Hepatocyte (in vitro differentiated cells): ENCODE results near the gene LCMT1. TPM values are rescaled to one million over a fixed set of nuclear protein-coding genes. Genes with fewer than 3 reads are reported as not detected.

Experiments used
- DNase-seq: peaks from one replicate; pipeline ENCODE4 v3.0.0-alpha.2; 2016; ENCODE audit warnings: low spot score
- H2AFZ ChIP-seq: fragments of 200-600 bp; sonication (generic); 2 replicates; pipeline ENCODE4 v1.6.0; 2016; ENCODE audit warnings: antibody characterized with exemption, mild to moderate bottlenecking
- H3K27ac ChIP-seq: fragments of 200-600 bp; sonication (generic); 2 replicates; pipeline ENCODE4 v1.5.1; 2016; ENCODE audit warnings: mild to moderate bottlenecking
- H3K27me3 ChIP-seq: fragments of 200-600 bp; sonication (generic); 2 replicates; pipeline ENCODE4 v1.6.1; 2016
- H3K36me3 ChIP-seq: fragments of 200-600 bp; sonication (generic); replicated peaks from 2 replicates; pipeline ENCODE4 v1.5.1; 2016; ENCODE audit warnings: low read depth; ENCODE audit not compliant: insufficient read depth
- H3K4me1 ChIP-seq: fragments of 200-600 bp; sonication (generic); 2 replicates; pipeline ENCODE4 v1.5.1; 2016; ENCODE audit warnings: mild to moderate bottlenecking, moderate library complexity; ENCODE audit not compliant: insufficient read depth
- H3K4me2 ChIP-seq: fragments of 200-600 bp; sonication (generic); 2 replicates; pipeline ENCODE4 v1.6.0; 2016
- H3K4me3 ChIP-seq: fragments of 200-600 bp; sonication (generic); 2 replicates; pipeline ENCODE4 v1.5.1; 2016; ENCODE audit warnings: mild to moderate bottlenecking
- H3K79me2 ChIP-seq: fragments of 200-600 bp; sonication (generic); 2 replicates; pipeline ENCODE4 v1.6.0; 2017; ENCODE audit warnings: mild to moderate bottlenecking
- H3K9me2 ChIP-seq: fragments of 200-600 bp; sonication (generic); replicated peaks from 2 replicates; pipeline ENCODE4 v1.6.0; 2017; ENCODE audit warnings: mild to moderate bottlenecking; ENCODE audit not compliant: insufficient read depth
- H3K9me3 ChIP-seq: fragments of 200-600 bp; sonication (generic); 2 replicates; pipeline ENCODE4 v1.5.1; 2016; ENCODE audit warnings: low read depth, mild to moderate bottlenecking
- H4K20me1 ChIP-seq: fragments of 200-600 bp; sonication (generic); 2 replicates; pipeline ENCODE4 v1.6.0; 2016; ENCODE audit warnings: mild to moderate bottlenecking; ENCODE audit not compliant: insufficient read depth, poor library complexity, severe bottlenecking
- CTCF ChIP-seq: fragments of 200-600 bp; sonication (generic); IDR thresholded peaks from 2 replicates; pipeline ENCODE4 v1.5.1; 2016; ENCODE audit warnings: antibody characterized with exemption, mild to moderate bottlenecking; ENCODE audit not compliant: poor library complexity
- EZH2 ChIP-seq: fragments of 200-600 bp; sonication (generic); IDR thresholded peaks from 2 replicates; pipeline ENCODE4 v1.6.1; 2016; ENCODE audit warnings: antibody characterized with exemption, mild to moderate bottlenecking, borderline replicate concordance
- EZH2phosphoT487 ChIP-seq: fragments of 200-600 bp; sonication (generic); IDR thresholded peaks from one replicate; pipeline ENCODE4 v1.6.1; 2018; ENCODE audit warnings: antibody characterized with exemption, mild to moderate bottlenecking, low read depth, moderate library complexity; ENCODE audit not compliant: unreplicated experiment, severe bottlenecking
- WGBS: methylation state at CpG from one replicate; pipeline ENCODE4 v1.1.6; 2016; ENCODE audit warnings: low lambda C conversion rate; ENCODE audit errors: missing lambda C conversion rate; 5-methylcytosine and 5-hydroxymethylcytosine counted together
- polyA plus RNA-seq: library from polyadenylated mRNA; unstranded; fragments of >200 nt; fragmentation: Nextera tagmentation; extraction: Ambion mirVana; gene quantifications from 2 replicates; pipeline ENCODE4 v1.2.1, GENCODE V29; 2016
- total RNA-seq: library from RNA; depleted of rRNA; stranded (reverse); fragments of >200 nt; gene quantifications from 2 replicates; pipeline ENCODE4 v1.2.3, GENCODE V29; 2014

LCMT1 gene
- total and polyA plus RNA-seq, 2 experiments from 2014 or later: 33.0 to 47.7 TPM

DNA sequence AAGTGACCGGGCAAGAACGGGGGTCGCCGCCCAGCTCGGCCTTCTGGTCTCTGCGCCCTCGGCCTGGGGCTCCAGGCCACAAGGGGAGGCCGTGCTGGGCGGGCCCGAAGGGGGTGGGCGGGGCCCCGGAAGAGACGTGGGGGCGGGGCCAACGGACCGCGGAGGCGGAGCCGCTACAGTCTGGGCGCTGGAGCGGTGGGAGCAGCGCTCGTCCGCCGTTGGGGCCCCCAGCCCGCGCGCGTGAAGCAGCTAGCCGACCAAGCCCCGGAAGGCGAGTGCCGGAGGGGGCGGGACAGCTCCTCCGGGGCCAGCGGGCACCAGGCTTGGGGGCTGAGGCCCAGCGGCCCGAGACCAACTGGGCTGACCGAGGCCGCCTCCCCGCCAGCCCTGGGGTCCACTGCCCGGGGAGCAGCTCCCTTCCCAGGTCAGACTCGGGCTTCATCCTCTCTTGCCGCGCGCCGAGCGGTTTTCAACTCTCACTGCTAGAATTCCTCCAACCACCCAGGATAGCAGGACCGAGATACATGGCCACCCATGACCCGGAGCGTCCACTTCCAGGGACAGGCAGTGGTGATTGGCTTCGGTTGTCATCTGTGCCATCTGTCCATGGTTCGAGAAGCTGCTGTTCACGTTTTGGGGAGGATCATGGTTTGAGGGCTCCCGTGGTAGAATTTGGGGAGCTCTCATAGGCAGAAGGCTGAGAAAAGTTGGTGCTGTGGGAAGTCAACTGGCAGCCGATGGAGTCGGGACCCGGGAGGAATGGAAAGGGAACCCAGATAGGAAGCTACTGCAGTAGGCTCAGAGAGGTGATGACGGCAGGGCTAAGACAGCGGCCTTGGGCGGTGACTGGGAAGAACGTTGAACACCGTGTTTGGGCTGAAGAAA, 44.6 kb upstream of the LCMT1 start:
- H3K4me3 ChIP-seq: peak overlapping the region; percentile 38
- peak; percentile 90 for DNase-seq
- H3K79me2 ChIP-seq: no peaks in the 10 kb centered on the region
- H3K4me2 ChIP-seq: peak overlapping the region; percentile 87
- H3K36me3 ChIP-seq: no peaks in the 10 kb centered on the region
- peak overlapping the region; percentile 85 for H3K27ac ChIP-seq
- H3K27me3 ChIP-seq: peaks cover 19% of the 10 kb centered on the region
- no peak for TF ChIP-seq EZH2phosphoT487
- TF ChIP-seq CTCF: no peak
- no peak for TF ChIP-seq EZH2
- H3K9me3 ChIP-seq: no peaks in the 10 kb centered on the region
- H2AFZ ChIP-seq: peak overlapping the region; percentile 94
- no peaks in the 10 kb centered on the region for H3K4me1 ChIP-seq
- H4K20me1 ChIP-seq: no peaks in the 10 kb centered on the region
- 8% methylated on average over 43 of the region's 63 CpGs for WGBS
- no peaks in the 10 kb centered on the region for H3K9me2 ChIP-seq

DNA sequence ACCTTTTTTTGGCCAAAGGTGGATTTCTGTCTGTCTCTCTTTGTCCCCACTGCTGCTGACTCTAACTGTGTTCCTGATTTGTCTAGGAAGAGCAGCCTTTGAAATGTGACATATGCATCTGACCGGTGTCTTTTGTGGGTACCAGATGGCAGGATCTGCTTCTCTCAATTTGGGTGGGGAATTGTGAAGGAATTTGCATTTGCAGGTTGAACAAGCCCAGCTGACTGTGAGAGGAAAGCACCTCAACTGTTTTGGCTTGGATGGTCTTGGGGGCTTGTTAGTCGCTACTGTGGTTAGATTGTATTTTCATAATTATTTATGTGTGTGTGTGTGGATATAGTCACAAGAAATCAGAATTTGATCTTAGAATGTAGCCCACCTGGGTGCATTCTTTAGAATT, 37.7 kb upstream of the LCMT1 start:
- no peak for DNase-seq
- Histone ChIP-seq H4K20me1 (no peaks in the 10 kb centered on the region), H3K4me3 (no peak overlapping the region), H3K9me2 (no peaks in the 10 kb centered on the region), H3K79me2 (no peaks in the 10 kb centered on the region), H3K27ac (no peak overlapping the region), H2AFZ (no peak overlapping the region), H3K27me3 (peaks cover 24% of the 10 kb centered on the region), H3K4me2 (no peak overlapping the region), H3K4me1 (no peaks in the 10 kb centered on the region), H3K36me3 (no peaks in the 10 kb centered on the region), H3K9me3 (no peaks in the 10 kb centered on the region)
- 97% methylated on average over 2 of the region's 2 CpGs for WGBS
- TF ChIP-seq EZH2 (no peak), CTCF (no peak), EZH2phosphoT487 (no peak)

- DNase-seq: no peak
- Histone ChIP-seq H3K9me2 (no peaks in the 10 kb centered on the region), H2AFZ (no peak overlapping the region), H3K4me1 (no peaks in the 10 kb centered on the region), H3K4me2 (no peak overlapping the region), H3K27me3 (no peaks in the 10 kb centered on the region), H3K36me3 (no peaks in the 10 kb centered on the region), H4K20me1 (no peaks in the 10 kb centered on the region), H3K79me2 (no peaks in the 10 kb centered on the region), H3K27ac (no peak overlapping the region), H3K4me3 (no peak overlapping the region), H3K9me3 (no peaks in the 10 kb centered on the region)
- 92% methylated on average over 2 of the region's 2 CpGs for WGBS
- TF ChIP-seq CTCF (no peak), EZH2 (no peak), EZH2phosphoT487 (no peak)
Measured at GRCh38 chr16:25078386-25078978, 33.1 kb upstream of the LCMT1 start.
